GM18505 (cell line): ENCODE measurements around the gene ADAM12.

Source experiments
- ATAC-seq: cut with Tn5 transposase; IDR thresholded peaks from one replicate; pipeline ENCODE4 v1.9.1; 2021; ENCODE audit not compliant: unreplicated experiment
- POLR2A ChIP-seq: IDR thresholded peaks from 4 replicates; pipeline ENCODE4 v1.6.1; 2011; ENCODE audit warnings: borderline replicate concordance; ENCODE audit not compliant: insufficient read depth, insufficient read length; ENCODE audit errors: extremely low read depth

Gene ADAM12

GRCh38 chr10:126111516-126111915, 276.8 kb downstream of the ADAM12 start:
- no peak for ATAC-seq

GRCh38 chr10:126110489-126111180, 277.6 kb downstream of the ADAM12 start:
- no peak for ATAC-seq
- TF ChIP-seq POLR2A = no peak

More at GRCh38 chr10:126111516-126111915, 276.8 kb downstream of the ADAM12 start:
- TF ChIP-seq POLR2A = no peak

- no peak for TF ChIP-seq POLR2A
- ATAC-seq = no peak
These were observed 278.4 kb downstream of the ADAM12 start for GRCh38 chr10:126109893-126110292.

- TF ChIP-seq POLR2A = no peak
These were observed 279.6 kb downstream of the ADAM12 start for GRCh38 chr10:126108693-126109092.

GRCh38 chr10:126104767-126105166, 283.5 kb downstream of the ADAM12 start:
- no peak for ATAC-seq
- TF ChIP-seq POLR2A = no peak

More at GRCh38 chr10:126108693-126109092, 279.6 kb downstream of the ADAM12 start:
- ATAC-seq = no peak

- ATAC-seq = no peak
- no peak for TF ChIP-seq POLR2A
These were observed 285.6 kb downstream of the ADAM12 start for GRCh38 chr10:126102636-126103035.

GRCh38 chr10:126101736-126102135, 286.5 kb downstream of the ADAM12 start:
- no peak for TF ChIP-seq POLR2A
- peak; percentile 92 for ATAC-seq

GRCh38 chr10:126101325-126101724, 287.0 kb downstream of the ADAM12 start:
- ATAC-seq = no peak
- no peak for TF ChIP-seq POLR2A

- no peak for TF ChIP-seq POLR2A
- no peak for ATAC-seq
These were observed 288.9 kb downstream of the ADAM12 start for GRCh38 chr10:126099366-126099765.

GRCh38 chr10:126098226-126098581, 290.1 kb downstream of the ADAM12 start:
- no peak for ATAC-seq
- TF ChIP-seq POLR2A = no peak

- ATAC-seq = no peak
- no peak for TF ChIP-seq POLR2A
These were observed 290.6 kb downstream of the ADAM12 start for GRCh38 chr10:126097558-126098225.

GRCh38 chr10:126094537-126094936, 293.7 kb downstream of the ADAM12 start:
- no peak for TF ChIP-seq POLR2A

GRCh38 chr10:126092366-126093215, 295.7 kb downstream of the ADAM12 start:
- ATAC-seq = no peak
- TF ChIP-seq POLR2A = no peak

More at GRCh38 chr10:126094537-126094936, 293.7 kb downstream of the ADAM12 start:
- ATAC-seq = no peak
